Caco-2 (cell line): ENCODE measurements around the gene GPC6. TPM values are rescaled to one million over a fixed set of nuclear protein-coding genes. Genes with fewer than 3 reads are reported as not detected.

Source experiments
- BruUV-seq: library from RNA; stranded (reverse); fragments of 400-500 nt; replicated peaks from 2 replicates; lab custom pipeline; 2021; lab: Mats Ljungman, UMichigan
- CTCF ChIA-PET: fragments of 300-600 bp; sonication (Branson Sonifier 250); formaldehyde crosslinking; loops from one replicate; lab custom pipeline; 2022; ENCODE audit warnings: antibody characterized with exemption; lab: Charles Lee
- POLR2A ChIA-PET: fragments of 300-600 bp; sonication (Branson Sonifier 250); formaldehyde crosslinking; loops from one replicate; lab custom pipeline; 2022; ENCODE audit warnings: antibody characterized with exemption; lab: Charles Lee
- DNase-seq, 2 experiments: peaks; one replicate each; pipeline versions ENCODE4 v3.0.0 to v3.0.0-alpha.2; 2020 to 2022
- H3K27me3 ChIP-seq: replicated peaks from 2 replicates; pipeline ENCODE4 v1.6.0; 2011; ENCODE audit warnings: low read length; ENCODE audit not compliant: control insufficient read depth, insufficient read depth
- H3K36me3 ChIP-seq: 2 replicates; pipeline ENCODE4 v1.5.1; 2011; ENCODE audit warnings: low read length; ENCODE audit not compliant: control insufficient read depth, insufficient read depth
- H3K4me1 ChIP-seq: fragments of 250-450 bp; sonication (Bioruptor Pico); 2 replicates; pipeline ENCODE4 v1.5.1; 2020; ENCODE audit warnings: mild to moderate bottlenecking
- H3K4me3 ChIP-seq: 2 replicates; pipeline ENCODE4 v1.5.1; 2011; ENCODE audit warnings: low read depth, mild to moderate bottlenecking, control low read depth, low read length
- H3K9me3 ChIP-seq: fragments of 250-450 bp; sonication (Bioruptor Pico); 2 replicates; pipeline ENCODE4 v1.5.1; 2020; ENCODE audit warnings: mild to moderate bottlenecking, moderate library complexity
- H3K27ac Mint-ChIP-seq: one replicate; pipeline ENCODE4 v1.8.0; 2022; ENCODE audit warnings: mixed read lengths; ENCODE audit not compliant: unreplicated experiment
- H3K27me3 Mint-ChIP-seq: one replicate; pipeline ENCODE4 v1.8.0; 2022; ENCODE audit warnings: mixed read lengths; ENCODE audit not compliant: insufficient read depth, unreplicated experiment
- H3K36me3 Mint-ChIP-seq: one replicate; pipeline ENCODE4 v1.8.0; 2022; ENCODE audit warnings: mild to moderate bottlenecking, mixed read lengths; ENCODE audit not compliant: insufficient read depth, unreplicated experiment
- H3K4me1 Mint-ChIP-seq: one replicate; pipeline ENCODE4 v1.8.0; 2022; ENCODE audit warnings: low read depth, mixed read lengths; ENCODE audit not compliant: unreplicated experiment
- H3K4me3 Mint-ChIP-seq: one replicate; pipeline ENCODE4 v1.8.0; 2022; ENCODE audit warnings: mild to moderate bottlenecking, moderate library complexity, mixed read lengths; ENCODE audit not compliant: unreplicated experiment
- H3K9me3 Mint-ChIP-seq: one replicate; pipeline ENCODE4 v1.8.0; 2022; ENCODE audit warnings: mixed read lengths; ENCODE audit not compliant: unreplicated experiment
- CTCF ChIP-seq, 2 experiments: fragments of 200-600 bp in 1 of 2; IDR thresholded peaks; 1 replicate in 1 of 2; 2 replicates in 1 of 2; pipeline versions ENCODE4 v1.5.1 to v1.8.0; 2011 to 2022; ENCODE audit warnings: antibody characterized with exemption in 1 of 2, control low read depth in 1 of 2, inconsistent platforms in 1 of 2, low read depth in 1 of 2, low read length in 1 of 2, mild to moderate bottlenecking in 1 of 2, moderate library complexity in 1 of 2; ENCODE audit not compliant: insufficient read depth in 1 of 2, severe bottlenecking in 1 of 2, unreplicated experiment in 1 of 2
- intact Hi-C: fragments of 100-400 bp; cut with micrococcal nuclease; formaldehyde crosslinking; loops from one replicate; pipeline ENCODE4 v1.10.0; 2022; ENCODE audit not compliant: unreplicated experiment
- total RNA-seq: library from RNA; stranded (reverse); gene quantifications from 2 replicates; pipeline ENCODE4 v1.2.3, GENCODE V29; 2022

The GPC6 gene
- total RNA-seq, 1 experiment from 2014 or later = 0.16 TPM

DNA sequence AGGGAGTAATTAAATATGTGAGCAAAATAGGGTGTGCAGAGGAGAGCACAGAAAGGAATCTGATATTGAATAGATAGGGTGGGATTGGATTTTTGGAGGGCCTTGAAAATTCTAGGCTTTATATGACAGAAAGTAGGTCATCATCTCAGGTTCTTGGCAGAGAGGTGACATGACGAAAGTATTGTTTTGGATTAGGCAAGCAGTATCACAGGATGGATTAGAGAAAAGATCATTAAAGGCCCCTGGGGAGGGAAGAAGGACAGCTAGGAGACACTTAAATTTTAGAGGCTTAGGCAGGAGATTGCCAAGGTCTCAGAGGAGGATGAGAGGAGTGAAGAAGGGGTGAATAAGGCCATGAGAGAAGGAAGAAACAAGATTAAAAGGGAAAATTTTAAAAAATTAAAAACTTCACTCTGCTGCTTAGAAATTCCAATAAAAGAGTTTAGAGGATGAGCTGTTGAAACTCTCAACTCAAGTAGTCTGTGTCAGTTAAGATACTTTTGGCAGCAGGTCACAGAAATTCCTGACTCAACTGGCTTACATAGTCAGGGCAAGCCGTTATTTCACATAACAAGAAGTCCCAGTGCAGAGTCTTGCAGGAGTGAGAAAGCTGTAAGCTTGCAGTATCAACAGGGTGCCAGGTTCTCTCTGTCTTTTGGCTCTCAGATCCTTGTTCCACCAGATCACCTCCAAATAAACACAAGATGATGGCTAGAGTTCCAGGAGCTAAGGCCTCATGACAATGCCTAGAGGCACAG, 8.8 kb downstream of the GPC6 start:
- no peak for DNase-seq
- Histone ChIP-seq H3K4me1 (peaks cover 16% of the 10 kb centered on the region), H3K4me3 (no peak overlapping the region), H3K27me3 (no peaks in the 10 kb centered on the region), H3K36me3 (no peaks in the 10 kb centered on the region), H3K9me3 (peaks cover 20% of the 10 kb centered on the region)
- POLR2A ChIA-PET = no interaction called here
- CTCF ChIA-PET = no interaction called here
- H3K27ac Mint-ChIP-seq = no peak overlapping the region
- H3K36me3 Mint-ChIP-seq = no peaks in the 10 kb centered on the region
- no peaks in the 10 kb centered on the region for H3K4me1 Mint-ChIP-seq
- H3K9me3 Mint-ChIP-seq = peaks cover 19% of the 10 kb centered on the region
- TF ChIP-seq CTCF (IDR thresholded peaks at IDR 0.05; ENCODE audit: insufficient read depth in 1 of 2, low read depth in 1 of 2, low read length in 1 of 2, severe bottlenecking in 1 of 2, unreplicated experiment in 1 of 2) = no peak
- H3K27me3 Mint-ChIP-seq = no peaks in the 10 kb centered on the region
- intact Hi-C loops = loop anchor here (2.0 kb wide), 1 partner anchor 43 kb away; no protein-coding TSS in a partner anchor
- no peak overlapping the region for H3K4me3 Mint-ChIP-seq
- BruUV-seq = no TSS peak

DNA sequence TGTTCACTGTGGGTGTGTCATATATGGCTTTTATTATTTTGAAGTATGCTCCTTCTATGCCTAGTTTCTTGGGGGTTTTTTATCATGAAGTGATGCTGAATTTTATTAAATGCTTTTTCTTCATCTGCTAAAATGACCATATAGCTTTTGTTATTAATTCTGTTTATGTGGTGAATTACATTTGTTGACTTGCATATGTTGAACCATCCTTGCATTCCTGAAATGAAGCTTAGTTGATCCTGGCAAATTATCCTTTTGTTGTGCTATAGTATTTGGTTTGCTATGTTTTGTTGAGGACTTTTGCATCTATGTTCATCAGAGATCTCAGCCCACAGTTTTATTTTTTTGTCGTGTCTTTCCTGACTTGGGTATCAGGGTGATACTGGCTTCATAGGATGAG, 12.1 kb downstream of the GPC6 start:
- POLR2A ChIA-PET = no interaction called here

More for the DNA sequence above, 12.1 kb downstream of the GPC6 start:
- no peak for TF ChIP-seq CTCF (IDR thresholded peaks at IDR 0.05; ENCODE audit: insufficient read depth in 1 of 2, low read depth in 1 of 2, low read length in 1 of 2, severe bottlenecking in 1 of 2, unreplicated experiment in 1 of 2)
- no peaks in the 10 kb centered on the region for H3K4me1 Mint-ChIP-seq
- H3K27me3 Mint-ChIP-seq = no peaks in the 10 kb centered on the region
- H3K27ac Mint-ChIP-seq = no peak overlapping the region
- H3K36me3 ChIP-seq = no peaks in the 10 kb centered on the region
- intact Hi-C loops = no loop called here
- BruUV-seq = no TSS peak
- H3K36me3 Mint-ChIP-seq = no peaks in the 10 kb centered on the region
- no peaks in the 10 kb centered on the region for H3K4me1 ChIP-seq
- no peak for DNase-seq
- H3K4me3 Mint-ChIP-seq = no peak overlapping the region
- H3K9me3 ChIP-seq = peaks cover 20% of the 10 kb centered on the region
- CTCF ChIA-PET = no interaction called here
- H3K27me3 ChIP-seq = no peaks in the 10 kb centered on the region
- H3K9me3 Mint-ChIP-seq = peaks cover 31% of the 10 kb centered on the region
- no peak overlapping the region for H3K4me3 ChIP-seq
